CD14-positive monocyte (primary cell): Measurements from ENCODE around the gene DCLK1. TPM values are rescaled to one million over a fixed set of nuclear protein-coding genes. Genes with fewer than 3 reads are reported as not detected.

ENCODE experiments used
- DNase-seq, 3 donors: peaks; one replicate each; pipeline ENCODE4 v3.0.0-alpha.2; 2011 to 2022
- H2AFZ ChIP-seq: 2 replicates; pipeline ENCODE4 v1.6.0; 2012; ENCODE audit warnings: mild to moderate bottlenecking, low read depth, low read length, inconsistent platforms; ENCODE audit not compliant: insufficient read depth, poor library complexity, severe bottlenecking
- H3K27ac ChIP-seq, 2 donors: 1 replicate in 1 of 2; 2 replicates in 1 of 2; pipeline ENCODE4 v1.5.1; 2012 to 2013; ENCODE audit warnings: low read length in 2 of 2, control low read depth in 1 of 2, inconsistent platforms in 1 of 2, low read depth in 1 of 2, mild to moderate bottlenecking in 1 of 2
- H3K27me3 ChIP-seq, 2 donors: one replicate each; pipeline versions ENCODE4 v1.6.0 to v1.6.1; 2011 to 2013; ENCODE audit warnings: low read length in 2 of 2; ENCODE audit not compliant: control insufficient read depth in 2 of 2, insufficient read depth in 2 of 2
- H3K36me3 ChIP-seq, 2 donors: replicated peaks in 1 of 2; 1 replicate in 1 of 2; 2 replicates in 1 of 2; pipeline versions ENCODE4 v1.5.1 to v1.6.1; 2012 to 2013; ENCODE audit warnings: low read length in 2 of 2, control low read depth in 1 of 2, inconsistent platforms in 1 of 2, mild to moderate bottlenecking in 1 of 2; ENCODE audit not compliant: insufficient read depth in 2 of 2, control insufficient read depth in 1 of 2
- H3K4me1 ChIP-seq, 2 donors: 1 replicate in 1 of 2; 2 replicates in 1 of 2; pipeline versions ENCODE4 v1.5.1 to v1.6.1; 2012 to 2013; ENCODE audit warnings: low read length in 2 of 2, control low read depth in 1 of 2, inconsistent platforms in 1 of 2, mild to moderate bottlenecking in 1 of 2, moderate library complexity in 1 of 2; ENCODE audit not compliant: insufficient read depth in 2 of 2, control insufficient read depth in 1 of 2
- H3K4me2 ChIP-seq: replicated peaks from 2 replicates; pipeline ENCODE3; 2012; ENCODE audit warnings: low read length, moderate library complexity, mild to moderate bottlenecking; ENCODE audit not compliant: poor library complexity, severe bottlenecking; ENCODE audit errors: extremely low read depth
- H3K4me3 ChIP-seq, 3 experiments: fragments of 200-600 bp in 1 of 3; sonication (generic) in 1 of 3; replicated peaks in 1 of 3; 1 replicate in 2 of 3; 2 replicates in 1 of 3; pipeline ENCODE4 v1.5.1; 2011 to 2013; ENCODE audit warnings: low read length in 3 of 3, mild to moderate bottlenecking in 3 of 3, control low read depth in 2 of 3, low read depth in 2 of 3, inconsistent platforms in 1 of 3, moderate library complexity in 1 of 3
- H3K79me2 ChIP-seq: 2 replicates; pipeline ENCODE4 v1.6.0; 2012; ENCODE audit warnings: mild to moderate bottlenecking, control low read depth, inconsistent platforms, low read length, moderate library complexity; ENCODE audit not compliant: insufficient read depth
- H3K9ac ChIP-seq: 2 replicates; pipeline ENCODE4 v1.6.0; 2017; ENCODE audit warnings: low read length, mild to moderate bottlenecking; ENCODE audit not compliant: insufficient read depth, poor library complexity, severe bottlenecking
- H3K9me3 ChIP-seq, 2 donors: replicated peaks in 1 of 2; 1 replicate in 1 of 2; 2 replicates in 1 of 2; pipeline versions ENCODE4 v1.5.1 to v1.6.1; 2012 to 2013; ENCODE audit warnings: low read length in 2 of 2, control low read depth in 1 of 2; ENCODE audit not compliant: control insufficient read depth in 1 of 2, insufficient read depth in 1 of 2
- H4K20me1 ChIP-seq: 2 replicates; pipeline ENCODE4 v1.6.0; 2012; ENCODE audit warnings: mild to moderate bottlenecking, low read length, control low read depth, moderate library complexity; ENCODE audit not compliant: insufficient read depth
- H3K27ac Mint-ChIP-seq, 7 donors: one replicate each; pipeline ENCODE4 v1.8.0; 2020; ENCODE audit warnings: mild to moderate bottlenecking in 7 of 7, mixed read lengths in 7 of 7, moderate library complexity in 6 of 7, inconsistent platforms in 2 of 7
- H3K27me3 Mint-ChIP-seq, 3 donors: one replicate each; pipeline ENCODE4 v1.8.0; 2021 to 2022; ENCODE audit warnings: low read depth in 3 of 3, mild to moderate bottlenecking in 3 of 3, mixed read lengths in 3 of 3, moderate library complexity in 3 of 3, inconsistent platforms in 1 of 3
- H3K36me3 Mint-ChIP-seq, 2 donors: one replicate each; pipeline ENCODE4 v1.8.0; 2020; ENCODE audit warnings: mixed read lengths in 2 of 2, inconsistent platforms in 1 of 2, mild to moderate bottlenecking in 1 of 2
- H3K4me1 Mint-ChIP-seq: one replicate; pipeline ENCODE4 v1.8.0; 2020; ENCODE audit warnings: mild to moderate bottlenecking, mixed read lengths
- H3K4me3 Mint-ChIP-seq, 2 donors: one replicate each; pipeline ENCODE4 v1.8.0; 2020; ENCODE audit warnings: mild to moderate bottlenecking in 2 of 2, mixed read lengths in 2 of 2, moderate library complexity in 1 of 2
- H3K9me3 Mint-ChIP-seq, 7 donors: one replicate each; pipeline ENCODE4 v1.8.0; 2020 to 2022; ENCODE audit warnings: mixed read lengths in 7 of 7, mild to moderate bottlenecking in 6 of 7, moderate library complexity in 6 of 7, inconsistent platforms in 2 of 7
- CTCF ChIP-seq: fragments of 200-600 bp; IDR thresholded peaks from one replicate; pipeline ENCODE4 v1.8.0; 2022; ENCODE audit warnings: antibody characterized with exemption, mild to moderate bottlenecking
- WGBS: methylation state at CpG from one replicate; pipeline ENCODE4 v1.1.5; 2013; ENCODE audit warnings: missing lambda C conversion rate; ENCODE audit not compliant: insufficient coverage; 5-methylcytosine and 5-hydroxymethylcytosine counted together
- intact Hi-C, 2 donors: fragments of 100-400 bp; cut with micrococcal nuclease; formaldehyde crosslinking; loops; one replicate each; pipeline versions ENCODE4 v1.15.0 to v1.15.1; 2023
- polyA plus RNA-seq, 3 donors: library from polyadenylated mRNA; depleted of rRNA in 1 of 3; unstranded in 2 of 3; stranded (reverse) in 1 of 3; fragments of 300-500 nt in 2 of 3; fragments of >200 nt in 1 of 3; fragmentation: Illumina TruSeq in 2 of 3; gene quantifications; 1 replicate in 2 of 3; 2 replicates in 1 of 3; pipeline ENCODE4 v1.2.3, GENCODE V29; 2012 to 2021

The DCLK1 gene
- polyA plus RNA-seq, 3 donors, result not detected

GRCh38 chr13:35886332-35887114 is 244.7 kb downstream of the DCLK1 start:
- no peaks in the 10 kb centered on the region for H3K27me3 Mint-ChIP-seq
- no peaks in the 10 kb centered on the region for H3K9me3 ChIP-seq
- 100% methylated on average over 3 of the region's 9 CpGs for WGBS
- H3K79me2 ChIP-seq, result no peaks in the 10 kb centered on the region
- H3K27me3 ChIP-seq, result no peaks in the 10 kb centered on the region
- no peak overlapping the region for H3K9ac ChIP-seq
- DNase-seq, result no peak
- no peak overlapping the region for H3K4me3 Mint-ChIP-seq
- H3K4me3 ChIP-seq, result no peak overlapping the region
- no peaks in the 10 kb centered on the region for H3K4me1 Mint-ChIP-seq
- TF ChIP-seq CTCF, result no peak
- peaks cover 0 to 6% (median 2%) of the 10 kb centered on the region in 7 donors for H3K9me3 Mint-ChIP-seq
- H3K36me3 ChIP-seq, result no peaks in the 10 kb centered on the region
- no peaks in the 10 kb centered on the region for H3K4me1 ChIP-seq
- no peaks in the 10 kb centered on the region for H3K36me3 Mint-ChIP-seq
- no peaks in the 10 kb centered on the region for H4K20me1 ChIP-seq
- no peak overlapping the region for H3K27ac Mint-ChIP-seq
- intact Hi-C loops, result no loop called here
- no peak overlapping the region for H3K4me2 ChIP-seq
- H2AFZ ChIP-seq, result no peak overlapping the region
- no peak overlapping the region for H3K27ac ChIP-seq

- no peak for DNase-seq
- H3K4me3 ChIP-seq, result no peak overlapping the region
- H3K9me3 Mint-ChIP-seq, result peaks cover 0 to 6% (median 5%) of the 10 kb centered on the region in 7 donors
- H3K9ac ChIP-seq, result no peak overlapping the region
- no peaks in the 10 kb centered on the region for H3K79me2 ChIP-seq
- H3K4me3 Mint-ChIP-seq, result no peak overlapping the region
- TF ChIP-seq CTCF, result no peak
- H2AFZ ChIP-seq, result no peak overlapping the region
- no peak overlapping the region for H3K27ac ChIP-seq
- H3K4me1 ChIP-seq, result no peaks in the 10 kb centered on the region
- no peak overlapping the region for H3K27ac Mint-ChIP-seq
- no peaks in the 10 kb centered on the region for H3K4me1 Mint-ChIP-seq
- H3K36me3 ChIP-seq, result no peaks in the 10 kb centered on the region
- H3K27me3 ChIP-seq, result no peaks in the 10 kb centered on the region
- intact Hi-C loops, result no loop called here
- H3K9me3 ChIP-seq, result no peaks in the 10 kb centered on the region
- WGBS, result no CpG with 5 or more reads among the region's 4 CpGs
- no peak overlapping the region for H3K4me2 ChIP-seq
- H3K36me3 Mint-ChIP-seq, result no peaks in the 10 kb centered on the region
- no peaks in the 10 kb centered on the region for H3K27me3 Mint-ChIP-seq
- no peaks in the 10 kb centered on the region for H4K20me1 ChIP-seq
Measured at GRCh38 chr13:35884211-35884760, 246.9 kb downstream of the DCLK1 start.
